HG03175 (cell line): ENCODE results near the gene MTHFS.
A peak's percentile ranks its signal among the peaks of the same experiment; 100 is the strongest.
"Not testable (repeated sequence)": the region's sequence is repeated elsewhere in the genome, so short reads cannot be mapped to it uniquely, and the experiment has no call there.

Experiments used
- ATAC-seq: cut with Tn5 transposase; IDR thresholded peaks from one replicate; pipeline ENCODE4 v1.9.1; 2021; ENCODE audit warnings: mild to moderate bottlenecking, moderate library complexity; ENCODE audit not compliant: unreplicated experiment

Gene MTHFS

GRCh38 chr15:79916502-79917132 lies 19.8 kb upstream of the MTHFS start:
- ATAC-seq = no peak

- ATAC-seq = not testable (repeated sequence)
These were observed 19.1 kb upstream of the MTHFS start for GRCh38 chr15:79915776-79916501.

- no peak for ATAC-seq
These were observed 17.9 kb upstream of the MTHFS start for GRCh38 chr15:79914728-79915127.

GRCh38 chr15:79909556-79910335 lies 12.9 kb upstream of the MTHFS start:
- ATAC-seq = peak; percentile 84

GRCh38 chr15:79904271-79904670 lies 7.5 kb upstream of the MTHFS start:
- no peak for ATAC-seq

GRCh38 chr15:79903626-79904025 lies 6.8 kb upstream of the MTHFS start:
- ATAC-seq = no peak

- no peak for ATAC-seq
These were observed 6.3 kb upstream of the MTHFS start for GRCh38 chr15:79903144-79903543.

GRCh38 chr15:79901958-79902357 lies 5.1 kb upstream of the MTHFS start:
- ATAC-seq = no peak

- not testable (repeated sequence) for ATAC-seq
These were observed 4.1 kb upstream of the MTHFS start for GRCh38 chr15:79900818-79901378.

GRCh38 chr15:79900087-79900486 lies 3.3 kb upstream of the MTHFS start:
- no peak for ATAC-seq

GRCh38 chr15:79898786-79899185 lies 2.0 kb upstream of the MTHFS start:
- ATAC-seq = not testable (repeated sequence)

- ATAC-seq = no peak
These were observed 1.6 kb upstream of the MTHFS start for GRCh38 chr15:79898369-79898768.

GRCh38 chr15:79897701-79898113 lies 893 bp upstream of the MTHFS start:
- no peak for ATAC-seq

- ATAC-seq = no peak
These were observed 515 bp upstream of the MTHFS start for GRCh38 chr15:79897380-79897678.

- peak; percentile 43 for ATAC-seq
These were observed 632 bp downstream of the MTHFS start for GRCh38 chr15:79896131-79896633.

- no peak for ATAC-seq
These were observed 9.5 kb downstream of the MTHFS start for GRCh38 chr15:79887054-79887930.

- ATAC-seq = no peak
These were observed 10.7 kb downstream of the MTHFS start for GRCh38 chr15:79886124-79886523.

- no peak for ATAC-seq
These were observed 12.6 kb downstream of the MTHFS start for GRCh38 chr15:79884204-79884596.

GRCh38 chr15:79883579-79884203 lies 13.1 kb downstream of the MTHFS start:
- no peak for ATAC-seq

- ATAC-seq = no peak
These were observed 15.1 kb downstream of the MTHFS start for GRCh38 chr15:79881668-79882067.
